Small intestine (tissue), 7 donors: ENCODE results near the gene FAF1. TPM values are rescaled to one million over a fixed set of nuclear protein-coding genes. Genes with fewer than 3 reads are reported as not detected.
"Not testable (repeated sequence)": the region's sequence is repeated elsewhere in the genome, so short reads cannot be mapped to it uniquely, and the experiment has no call there.

Experiments
- DNase-seq, 2 donors: peaks; one replicate each; pipeline versions ENCODE4 v3.0.0 to v3.0.0-alpha.2; 2013
- FAIRE-seq: peaks from 2 replicates; lab custom pipeline; 2012; peaks lifted over from hg19 to GRCh38; lab: Jason Lieb, UNC
- H3K27ac ChIP-seq, 3 donors: one replicate each; pipeline ENCODE4 v1.5.1; 2013; ENCODE audit warnings: low read length in 2 of 3, mild to moderate bottlenecking in 2 of 3, control low read depth in 1 of 3, inconsistent platforms in 1 of 3, low read depth in 1 of 3, moderate library complexity in 1 of 3
- H3K27me3 ChIP-seq, 3 donors: one replicate each; pipeline ENCODE4 v1.6.1; 2013; ENCODE audit warnings: low read length in 3 of 3, inconsistent platforms in 1 of 3; ENCODE audit not compliant: control insufficient read depth in 3 of 3, insufficient read depth in 3 of 3
- H3K36me3 ChIP-seq, 3 donors: one replicate each; pipeline ENCODE4 v1.6.1; 2013; ENCODE audit warnings: low read length in 3 of 3, inconsistent platforms in 1 of 3, low read depth in 1 of 3, mild to moderate bottlenecking in 1 of 3, moderate library complexity in 1 of 3; ENCODE audit not compliant: control insufficient read depth in 3 of 3, insufficient read depth in 2 of 3
- H3K4me1 ChIP-seq, 3 donors: one replicate each; pipeline ENCODE4 v1.6.1; 2013; ENCODE audit warnings: low read length in 2 of 3, inconsistent platforms in 1 of 3, low read depth in 1 of 3, mild to moderate bottlenecking in 1 of 3, moderate library complexity in 1 of 3; ENCODE audit not compliant: control insufficient read depth in 3 of 3, insufficient read depth in 2 of 3
- H3K4me3 ChIP-seq, 3 donors: one replicate each; pipeline ENCODE4 v1.5.1; 2013; ENCODE audit warnings: low read length in 3 of 3, control low read depth in 1 of 3, inconsistent platforms in 1 of 3, low read depth in 1 of 3, mild to moderate bottlenecking in 1 of 3, moderate library complexity in 1 of 3
- H3K9me3 ChIP-seq, 2 donors: one replicate each; pipeline ENCODE4 v1.6.1; 2013; ENCODE audit warnings: low read depth in 1 of 2, low read length in 1 of 2; ENCODE audit not compliant: control insufficient read depth in 2 of 2, insufficient read depth in 1 of 2
- whole genome bisulfite sequencing, 3 donors: extraction: QIAGEN DNeasy Blood & Tissue Kit; methylation state at CpG; one replicate each; pipeline ENCODE4 v1.1.7; 2013; 5-methylcytosine and 5-hydroxymethylcytosine counted together
- polyA plus RNA-seq, 4 donors: library from polyadenylated mRNA; stranded (reverse) in 3 of 4; unstranded in 1 of 4; fragments of 200-250 nt in 3 of 4; fragments of 120-200 nt in 1 of 4; gene quantifications; one replicate each; pipeline versions ENCODE4 v1.2.1 to v1.2.3, GENCODE V29; 2013
- donor health status: healthy with polysubstance abuse.
- donor health status: control.
- donor health status: control.
- donor health status: Bipolar disorder and iron deficiency.
- donor health status: healthy.

Gene FAF1
- polyA plus RNA-seq, 4 donors = 19.5 to 46.3 (median 32.5) TPM

- Histone ChIP-seq H3K9me3 (no peaks in the 10 kb centered on the region), H3K36me3 (no peaks in the 10 kb centered on the region), H3K27ac (no peak overlapping the region), H3K27me3 (no peaks in the 10 kb centered on the region), H3K4me1 (peaks cover 0 to 3% (median 0%) of the 10 kb centered on the region in 3 donors), H3K4me3 (no peak overlapping the region)
- WGBS, 3 donors = 95 to 99% (median 99%) methylated on average over 4 of the region's 4 CpGs
- FAIRE-seq (no peak), DNase-seq (no peak)
These were observed 80.9 kb downstream of the FAF1 start for GRCh38 chr1:50879137-50879536.

GRCh38 chr1:50878434-50878833 lies 81.6 kb downstream of the FAF1 start:
- Histone ChIP-seq H3K4me1 (peaks cover 0 to 3% (median 0%) of the 10 kb centered on the region in 3 donors), H3K27ac (no peak overlapping the region), H3K4me3 (no peak overlapping the region), H3K27me3 (no peaks in the 10 kb centered on the region), H3K9me3 (no peaks in the 10 kb centered on the region), H3K36me3 (no peaks in the 10 kb centered on the region)
- DNase-seq (no peak), FAIRE-seq (no peak)

GRCh38 chr1:50877641-50878040 lies 82.4 kb downstream of the FAF1 start:
- H3K4me1 ChIP-seq = peaks cover 0 to 3% (median 0%) of the 10 kb centered on the region in 3 donors
- no peaks in the 10 kb centered on the region for H3K9me3 ChIP-seq
- H3K4me3 ChIP-seq = no peak overlapping the region
- H3K27me3 ChIP-seq = no peaks in the 10 kb centered on the region
- DNase-seq = no peak
- H3K27ac ChIP-seq = no peak overlapping the region
- no peak for FAIRE-seq
- WGBS, 3 donors = 45 to 71% (median 52%) methylated on average over 1 of the region's 1 CpG
- H3K36me3 ChIP-seq = no peaks in the 10 kb centered on the region

- Histone ChIP-seq H3K4me1 (no peaks in the 10 kb centered on the region), H3K27ac (no peak overlapping the region), H3K9me3 (no peaks in the 10 kb centered on the region), H3K4me3 (no peak overlapping the region), H3K27me3 (no peaks in the 10 kb centered on the region), H3K36me3 (no peaks in the 10 kb centered on the region)
- DNase-seq (peak; percentile 44 to 76), FAIRE-seq (no peak)
- WGBS, 3 donors = 66 to 74% (median 66%) methylated on average over 5 of the region's 5 CpGs
These were observed 86.4 kb downstream of the FAF1 start for GRCh38 chr1:50873458-50874187.

GRCh38 chr1:50864845-50865244 lies 95.2 kb downstream of the FAF1 start:
- H3K4me3 ChIP-seq, H3K36me3 ChIP-seq, H3K27ac ChIP-seq, DNase-seq, H3K9me3 ChIP-seq, H3K27me3 ChIP-seq, H3K4me1 ChIP-seq, FAIRE-seq: not testable (repeated sequence)
- 91 to 100% (median 100%) methylated on average over 2 of the region's 3 CpGs for WGBS, 3 donors

- Histone ChIP-seq H3K36me3 (no peaks in the 10 kb centered on the region), H3K27me3 (no peaks in the 10 kb centered on the region), H3K4me3 (no peak overlapping the region), H3K4me1 (no peaks in the 10 kb centered on the region), H3K9me3 (peaks cover 0 to 3% of the 10 kb centered on the region in 2 donors), H3K27ac (no peak overlapping the region)
- DNase-seq (no peak), FAIRE-seq (no peak)
- WGBS, 3 donors = 75 to 97% (median 90%) methylated on average over 1 of the region's 1 CpG
These were observed 98.3 kb downstream of the FAF1 start for GRCh38 chr1:50861772-50862171.

- 95 to 96% (median 96%) methylated on average over 4 of the region's 4 CpGs for WGBS, 3 donors
These were observed 99.4 kb downstream of the FAF1 start for GRCh38 chr1:50860702-50861101.

GRCh38 chr1:50860256-50860655 lies 99.8 kb downstream of the FAF1 start:
- no peaks in the 10 kb centered on the region for H3K36me3 ChIP-seq
- no peak overlapping the region for H3K27ac ChIP-seq
- H3K4me3 ChIP-seq = no peak overlapping the region
- peaks cover 0 to 3% of the 10 kb centered on the region in 2 donors for H3K9me3 ChIP-seq
- WGBS, 3 donors = 91 to 96% (median 95%) methylated on average over 2 of the region's 2 CpGs
- no peak for DNase-seq
- FAIRE-seq = no peak
- no peaks in the 10 kb centered on the region for H3K4me1 ChIP-seq
- H3K27me3 ChIP-seq = no peaks in the 10 kb centered on the region

More at GRCh38 chr1:50860702-50861101, 99.4 kb downstream of the FAF1 start:
- FAIRE-seq (no peak), DNase-seq (no peak)
- Histone ChIP-seq H3K4me3 (no peak overlapping the region), H3K36me3 (no peaks in the 10 kb centered on the region), H3K27me3 (no peaks in the 10 kb centered on the region), H3K9me3 (peaks cover 0 to 3% of the 10 kb centered on the region in 2 donors), H3K27ac (no peak overlapping the region), H3K4me1 (no peaks in the 10 kb centered on the region)

- FAIRE-seq (no peak), DNase-seq (no peak)
- no peaks in the 10 kb centered on the region for H3K4me1 ChIP-seq
- H3K36me3 ChIP-seq = no peaks in the 10 kb centered on the region
- H3K9me3 ChIP-seq = peaks cover 0 to 3% of the 10 kb centered on the region in 2 donors
- 97 to 100% (median 100%) methylated on average over 1 of the region's 1 CpG for WGBS, 3 donors
- H3K27ac ChIP-seq = no peak overlapping the region
- no peaks in the 10 kb centered on the region for H3K27me3 ChIP-seq
- no peak overlapping the region for H3K4me3 ChIP-seq
These were observed 100.4 kb downstream of the FAF1 start for GRCh38 chr1:50859657-50860056.
